Testis (tissue), 2 donors: ENCODE data around the gene PPFIBP2.

Experiments used
- CTCF ChIP-seq, 3 experiments: fragments of 450-650 bp in 2 of 3; fragments of 200-600 bp in 1 of 3; sonication (generic) in 1 of 3; IDR thresholded peaks; one replicate each; pipeline ENCODE4 v1.5.1; 2016 to 2019; ENCODE audit warnings: antibody characterized with exemption in 3 of 3, mild to moderate bottlenecking in 2 of 3, moderate library complexity in 1 of 3
- POLR2A ChIP-seq: fragments of 450-650 bp; IDR thresholded peaks from one replicate; pipeline ENCODE4 v1.6.1; 2017; ENCODE audit warnings: antibody characterized with exemption, mild to moderate bottlenecking, moderate library complexity

GRCh38 chr11:7523416-7524210 is 9.8 kb downstream of the PPFIBP2 start:
- TF ChIP-seq CTCF (IDR thresholded peaks at IDR 0.05) = no peak
- TF ChIP-seq POLR2A = no peak
